Measurements from ENCODE around the gene CATSPERD.

CATSPERD gene

GRCh38 chr19:5719961-5720790 lies at the start of gene CATSPERD, which contains the start of gene LONP1:
TSS of gene CATSPERD (plus strand) at chr19:5720637. CDS start at chr19:5720738, 101 bp downstream.
TSS of gene LONP1 (minus strand) at chr19:5720146. CDS start at chr19:5720132, 14 bp downstream.
- peak; percentile 98 for DNase-seq (ENCODE audit: low read depth)

- DNase-seq (ENCODE audit: low read depth): no peak
These were observed 48.8 kb upstream of the CATSPERD start for GRCh38 chr19:5671600-5671999.

- DNase-seq (ENCODE audit: low read depth): no peak
These were observed 47.6 kb upstream of the CATSPERD start for GRCh38 chr19:5672708-5673459.

GRCh38 chr19:5673752-5674151 lies 46.7 kb upstream of the CATSPERD start:
- no peak for DNase-seq (ENCODE audit: low read depth)

- no peak for DNase-seq (ENCODE audit: low read depth)
These were observed 45.7 kb upstream of the CATSPERD start for GRCh38 chr19:5674714-5675113.

- DNase-seq (ENCODE audit: low read depth): no peak
These were observed 44.2 kb upstream of the CATSPERD start for GRCh38 chr19:5676105-5676771.

GRCh38 chr19:5676772-5677105 lies 43.7 kb upstream of the CATSPERD start:
- no peak for DNase-seq (ENCODE audit: low read depth)

GRCh38 chr19:5677136-5677535 lies 43.3 kb upstream of the CATSPERD start:
- DNase-seq (ENCODE audit: low read depth): no peak

GRCh38 chr19:5677580-5677979 lies 42.9 kb upstream of the CATSPERD start:
- no peak for DNase-seq (ENCODE audit: low read depth)

GRCh38 chr19:5678071-5678718 lies 42.2 kb upstream of the CATSPERD start:
- no peak for DNase-seq (ENCODE audit: low read depth)

GRCh38 chr19:5679289-5680083 lies 41.0 kb upstream of the CATSPERD start:
- DNase-seq (ENCODE audit: low read depth): no peak

GRCh38 chr19:5680084-5680436 lies 40.4 kb upstream of the CATSPERD start:
- no peak for DNase-seq (ENCODE audit: low read depth)

- peak; percentile 98 for DNase-seq (ENCODE audit: low read depth)
These were observed 39.7 kb upstream of the CATSPERD start, which contains the start of the genes HSD11B1L and MICOS13 for GRCh38 chr19:5680437-5681368. TSS of gene HSD11B1L (plus strand) at chr19:5681027. CDS start at chr19:5684833, 3,806 bp downstream. TSS of gene MICOS13 (minus strand) at chr19:5680516. CDS start at chr19:5680486, 30 bp downstream.

- DNase-seq (ENCODE audit: low read depth): no peak
These were observed 38.9 kb upstream of the CATSPERD start for GRCh38 chr19:5681391-5682106.

GRCh38 chr19:5682107-5682482 lies 38.3 kb upstream of the CATSPERD start:
- no peak for DNase-seq (ENCODE audit: low read depth)

GRCh38 chr19:5683177-5683886 lies 37.1 kb upstream of the CATSPERD start:
- no peak for DNase-seq (ENCODE audit: low read depth)

- no peak for DNase-seq (ENCODE audit: low read depth)
These were observed 35.6 kb upstream of the CATSPERD start for GRCh38 chr19:5684694-5685430.

- DNase-seq (ENCODE audit: low read depth): no peak
These were observed 34.2 kb upstream of the CATSPERD start for GRCh38 chr19:5686326-5686646.
